ENCODE results near the gene UCP2. TPM values are rescaled to one million over a fixed set of nuclear protein-coding genes. Genes with fewer than 3 reads are reported as not detected.
A peak's percentile ranks its signal among the peaks of the same experiment; 100 is the strongest.

UCP2 gene
- total RNA-seq, 1 donor from 2014 or later: 73.2 TPM

- no peak for DNase-seq
Measured at GRCh38 chr11:74010306-74011300, 28.0 kb upstream of the UCP2 start.

GRCh38 chr11:74009675-74010305 is 27.1 kb upstream of the UCP2 start:
- DNase-seq: no peak

- no peak for DNase-seq
Measured at GRCh38 chr11:74009230-74009547, 26.5 kb upstream of the UCP2 start.

- DNase-seq: no peak
Measured at GRCh38 chr11:74008373-74009229, 26.0 kb upstream of the UCP2 start, which contains the start of gene UCP3. Gene UCP3, minus strand, starts transcription at chr11:74009085. Its CDS starts 2,043 bp downstream, at chr11:74007042.

- peak; percentile 19 for DNase-seq
Measured at GRCh38 chr11:74007691-74008372, 25.2 kb upstream of the UCP2 start.

- no peak for DNase-seq
Measured at GRCh38 chr11:74006743-74007304, 24.2 kb upstream of the UCP2 start.

GRCh38 chr11:74005721-74006517 is 23.3 kb upstream of the UCP2 start:
- DNase-seq: no peak

- no peak for DNase-seq
Measured at GRCh38 chr11:74004759-74005615, 22.3 kb upstream of the UCP2 start.

GRCh38 chr11:74004046-74004695 is 21.5 kb upstream of the UCP2 start:
- no peak for DNase-seq

- DNase-seq: no peak
Measured at GRCh38 chr11:74002832-74003231, 20.2 kb upstream of the UCP2 start.

GRCh38 chr11:74001822-74002286 is 19.2 kb upstream of the UCP2 start:
- DNase-seq: no peak

GRCh38 chr11:74000307-74001133 is 17.9 kb upstream of the UCP2 start:
- DNase-seq: no peak

GRCh38 chr11:73999581-74000306 is 17.1 kb upstream of the UCP2 start:
- DNase-seq: no peak

GRCh38 chr11:73998846-73999575 is 16.4 kb upstream of the UCP2 start:
- no peak for DNase-seq

GRCh38 chr11:73997120-73997770 is 14.6 kb upstream of the UCP2 start:
- no peak for DNase-seq

GRCh38 chr11:73996161-73996747 is 13.6 kb upstream of the UCP2 start:
- peak; percentile 39 for DNase-seq
